IPS DF 4.7 (cell line): ENCODE measurements around the gene PTPRM.

Source experiments
- DNase-seq: peaks from one replicate; pipeline ENCODE4 v3.0.0-alpha.2; 2013; ENCODE audit warnings: low spot score; ENCODE audit errors: extremely low read depth

Gene PTPRM

DNA sequence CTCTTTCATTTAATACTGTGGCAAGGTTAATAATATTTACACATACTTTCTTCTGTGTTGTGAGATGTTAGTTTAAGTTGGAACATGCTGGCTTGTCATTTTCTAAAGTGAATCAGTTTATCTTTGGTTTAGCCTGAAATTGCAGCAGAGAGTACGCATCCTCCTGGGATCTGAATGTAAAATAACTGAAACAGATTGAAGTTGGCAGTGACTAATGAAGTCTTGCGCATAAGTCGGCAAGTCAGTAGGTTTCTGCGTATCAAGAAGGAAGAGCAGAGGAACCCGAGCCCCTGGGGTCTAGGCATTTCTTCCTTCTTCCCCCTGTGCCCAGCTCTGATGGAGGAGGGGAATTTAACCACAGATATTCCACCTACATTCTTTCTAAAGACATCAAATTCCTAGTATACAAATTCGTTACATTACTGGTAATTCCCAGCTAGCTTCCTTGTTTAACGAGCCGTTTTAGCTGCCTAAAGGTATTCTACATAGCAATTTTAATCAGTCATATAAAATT, 650.0 kb downstream of the PTPRM start:
- no peak for DNase-seq

DNA sequence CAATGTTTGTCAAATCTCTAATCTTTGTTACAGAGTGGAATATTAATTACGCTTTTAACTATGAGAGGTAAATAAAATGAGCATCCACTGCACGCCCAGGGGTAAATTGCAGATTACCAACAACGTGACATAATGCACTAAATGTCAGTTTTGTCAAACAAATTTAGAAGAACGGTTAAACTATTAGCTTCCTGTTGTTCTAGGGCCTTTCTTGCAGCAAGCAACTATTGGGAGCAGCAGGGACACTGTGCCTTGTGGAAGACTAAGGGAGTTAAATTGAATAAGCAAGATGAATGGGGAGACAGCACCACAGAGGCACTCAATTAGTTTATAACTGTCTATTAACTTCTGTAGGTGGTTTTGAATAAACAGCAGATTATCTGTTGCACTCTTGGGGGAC, 651.1 kb downstream of the PTPRM start:
- DNase-seq = no peak

DNA sequence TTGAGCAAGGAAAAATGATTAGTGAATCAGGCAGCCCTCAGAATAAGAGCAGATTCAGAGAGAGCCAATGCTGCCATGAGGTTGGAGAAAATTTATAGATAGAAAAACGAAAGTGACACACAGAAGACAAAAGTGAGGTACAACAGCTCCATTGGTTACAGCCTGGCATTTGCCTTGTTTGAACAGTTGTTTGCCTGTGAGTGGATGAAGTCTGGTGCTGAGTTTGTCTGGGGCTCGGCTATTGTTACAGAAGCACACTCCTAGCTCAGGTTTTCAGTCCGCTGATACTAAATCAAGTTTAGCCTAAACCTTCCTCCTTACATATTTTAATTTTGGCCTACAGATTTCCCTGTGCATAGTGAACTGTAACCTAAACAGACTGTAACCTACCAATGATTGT, 654.3 kb downstream of the PTPRM start:
- DNase-seq = no peak

DNA sequence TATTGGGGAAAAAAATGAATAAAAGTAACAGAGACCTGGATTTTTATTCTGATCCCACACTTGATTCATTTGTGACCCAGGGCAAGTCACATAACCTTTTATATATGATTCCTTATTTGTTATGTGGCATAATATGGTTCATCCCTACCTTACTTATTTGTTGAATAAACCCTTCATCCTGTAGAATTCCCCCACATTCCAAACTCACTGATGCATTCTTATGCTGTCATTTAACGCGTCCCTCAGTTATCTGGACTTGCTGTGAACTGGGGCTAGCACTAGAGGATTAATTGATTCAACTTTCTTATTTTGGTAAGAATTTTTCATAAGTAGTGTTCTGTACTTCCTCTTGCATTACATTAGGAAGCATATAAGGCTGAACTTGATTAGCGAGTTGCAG, 657.5 kb downstream of the PTPRM start:
- DNase-seq = no peak

DNA sequence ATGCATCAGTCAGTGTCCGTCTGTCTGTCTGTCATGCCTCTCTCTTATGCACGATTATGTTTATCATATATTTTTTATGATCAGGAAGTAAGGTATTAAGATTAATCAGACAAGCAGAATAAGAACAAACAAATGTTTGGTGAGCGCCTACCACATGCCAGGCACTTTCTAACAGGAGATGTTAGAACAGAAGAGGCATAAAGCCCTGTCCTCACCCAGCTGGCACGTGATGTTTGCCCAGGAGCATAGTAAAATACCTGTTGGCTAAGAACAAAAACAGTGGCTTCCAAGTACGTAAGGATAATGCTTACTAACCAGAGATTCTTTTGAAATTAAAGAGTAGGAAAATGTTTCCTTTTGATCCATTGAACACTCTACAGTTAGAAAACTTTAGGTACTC, 661.9 kb downstream of the PTPRM start:
- no peak for DNase-seq

DNA sequence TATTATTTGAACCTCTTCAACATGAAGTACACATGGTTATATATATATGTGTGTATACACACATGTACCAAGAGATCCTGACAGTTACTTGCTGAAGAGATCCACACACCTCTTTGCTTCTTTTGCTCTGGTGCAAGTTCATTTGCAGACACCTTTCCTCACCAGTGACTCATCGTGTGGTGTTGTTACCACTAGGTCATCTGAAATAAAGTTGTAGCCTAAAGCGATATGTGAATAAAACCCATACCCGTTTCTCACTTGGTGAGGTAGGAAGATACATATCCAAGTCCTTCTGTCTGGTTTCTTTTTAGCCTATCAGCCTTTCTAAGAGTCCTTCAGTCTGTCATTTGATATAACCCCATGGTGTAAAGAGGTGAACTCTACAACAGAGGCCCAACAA, 662.7 kb downstream of the PTPRM start:
- no peak for DNase-seq

DNA sequence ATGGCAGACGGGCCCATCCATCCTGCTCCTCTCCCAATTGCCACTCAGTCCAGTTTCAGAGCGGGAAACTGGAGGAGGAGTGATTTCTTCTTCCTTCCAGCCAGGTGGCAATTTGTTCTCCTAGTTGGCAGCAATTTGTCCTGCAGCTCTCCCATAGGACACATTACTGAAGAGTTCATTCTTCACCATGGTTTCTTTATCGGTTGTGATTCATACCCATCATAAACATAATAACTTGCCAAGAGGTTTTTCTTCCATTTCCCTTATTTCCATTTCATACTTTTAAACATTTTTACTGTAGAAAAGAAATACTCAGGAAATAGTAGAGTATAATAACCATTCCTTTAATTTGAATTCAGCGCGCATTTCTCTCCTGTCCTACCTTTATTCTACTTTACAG, 664.2 kb downstream of the PTPRM start:
- DNase-seq = no peak

DNA sequence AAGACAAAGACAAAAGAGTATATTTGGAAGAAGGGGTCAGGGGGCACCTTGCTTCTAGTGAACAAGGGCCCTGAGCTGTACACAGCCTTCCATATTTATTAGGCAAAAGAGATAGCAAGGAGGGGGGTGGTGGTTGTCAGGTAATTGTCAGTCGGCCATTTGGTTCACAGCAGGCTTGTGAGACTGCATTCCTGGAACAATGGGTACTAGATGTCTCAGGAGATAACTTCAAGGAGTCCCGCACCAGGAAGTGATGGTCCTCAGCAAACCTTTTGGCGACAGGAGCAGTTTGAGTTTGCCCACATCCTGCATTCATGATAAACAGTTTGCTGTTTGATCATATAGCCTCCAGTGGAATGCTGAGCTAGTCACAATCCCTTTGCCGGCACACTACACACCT, 665.7 kb downstream of the PTPRM start:
- no peak for DNase-seq

DNA sequence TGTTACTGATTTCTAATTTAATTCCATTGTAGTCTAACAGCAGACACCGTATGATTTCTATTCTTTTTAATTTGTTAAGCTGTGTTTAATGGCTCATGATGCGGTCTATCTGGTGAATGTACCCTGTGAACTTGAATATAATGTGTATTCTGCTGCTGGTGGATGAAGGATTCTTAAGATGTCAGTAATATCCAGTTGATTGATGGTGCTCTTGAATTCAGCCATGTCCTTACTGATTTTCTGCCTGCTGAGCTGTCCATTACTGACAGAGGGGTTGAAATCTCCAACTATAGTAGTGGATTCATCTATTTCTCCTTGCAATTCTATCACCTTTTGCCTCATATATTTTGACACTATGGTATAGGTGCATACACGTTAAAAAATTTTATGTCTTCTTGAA, 668.8 kb downstream of the PTPRM start:
- DNase-seq = no peak

DNA sequence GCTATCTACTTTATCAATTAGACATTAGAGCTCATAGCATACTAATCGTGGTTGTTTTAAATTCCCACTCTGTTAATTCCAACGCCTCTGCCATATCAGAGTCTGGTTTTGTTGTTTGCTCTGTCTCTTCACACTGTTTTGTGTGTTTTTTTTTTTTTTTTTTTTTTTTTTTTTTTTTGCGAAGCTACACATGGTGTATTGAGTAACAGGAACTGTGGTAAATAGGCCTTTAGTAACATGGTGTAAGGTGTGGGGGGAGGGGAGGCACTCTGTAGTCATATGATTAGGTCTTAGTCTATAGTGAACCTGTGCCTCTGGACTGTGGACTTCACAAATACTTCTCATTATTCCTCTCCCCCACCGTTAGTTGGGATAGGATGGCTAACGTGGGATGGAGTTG, 671.4 kb downstream of the PTPRM start:
- no peak for DNase-seq

DNA sequence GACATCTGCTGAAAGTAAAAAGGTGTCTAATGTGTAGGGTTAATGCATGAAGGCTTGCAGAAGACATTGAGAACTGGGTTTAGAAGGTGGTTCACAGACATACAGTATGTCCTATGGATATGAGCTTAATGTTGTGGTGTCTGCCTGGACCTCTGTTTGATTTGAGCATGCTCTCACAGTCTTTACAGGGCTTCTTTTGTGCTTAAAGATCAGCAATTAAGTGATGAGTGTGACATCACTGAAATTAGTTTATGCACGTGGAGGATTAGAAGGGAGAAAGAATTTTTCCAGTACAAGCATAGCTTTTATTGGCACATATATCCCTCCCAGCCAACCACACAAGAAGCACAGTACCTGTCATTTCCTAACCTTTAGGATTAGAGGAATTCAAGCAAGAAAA, 674.6 kb downstream of the PTPRM start:
- DNase-seq = no peak

DNA sequence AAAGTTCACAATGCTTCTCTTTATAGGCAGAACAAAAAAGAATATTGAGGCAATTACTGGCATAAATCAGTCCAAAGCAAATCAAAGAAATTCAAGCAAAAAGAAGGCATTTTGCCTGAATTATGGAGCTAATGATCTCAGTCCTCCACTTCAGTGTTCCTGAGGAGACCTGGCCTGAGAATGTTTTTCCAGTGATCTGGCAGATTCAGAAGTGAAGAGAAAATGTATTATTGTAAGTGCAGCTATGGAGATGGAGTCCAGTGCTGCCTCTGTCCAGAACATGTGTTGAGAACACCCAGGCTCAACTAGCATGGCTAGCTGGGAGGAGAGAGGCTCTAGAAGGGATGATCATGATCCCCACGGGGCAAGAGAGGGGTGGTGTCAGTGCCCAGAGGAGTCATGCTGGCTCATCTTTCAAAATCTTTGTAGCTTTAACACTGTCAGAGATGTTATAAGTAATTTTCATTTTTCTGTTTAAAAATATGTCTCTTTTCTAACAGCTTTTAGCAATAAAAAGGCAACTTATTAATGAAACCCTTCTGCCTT, 675.1 kb downstream of the PTPRM start:
- no peak for DNase-seq

DNA sequence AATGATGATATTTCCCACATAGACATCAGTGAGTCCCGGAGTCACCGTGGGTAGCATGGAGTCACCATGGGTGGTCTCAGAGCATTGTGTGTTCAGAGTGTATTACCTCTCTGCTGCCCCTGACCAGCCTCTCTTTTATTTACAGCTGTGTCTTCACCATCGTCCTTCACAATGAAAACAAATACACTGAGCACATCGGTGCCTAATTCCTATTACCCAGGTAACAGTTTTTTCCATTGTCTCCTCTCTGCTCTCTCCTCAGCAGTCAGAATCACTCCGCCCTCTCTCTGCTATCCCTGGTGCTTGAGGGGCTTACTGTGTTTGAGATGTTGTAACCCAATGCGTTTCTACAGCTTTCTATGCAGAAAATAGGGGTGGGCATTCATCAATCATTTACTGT, 680.6 kb downstream of the PTPRM start:
- DNase-seq = no peak

DNA sequence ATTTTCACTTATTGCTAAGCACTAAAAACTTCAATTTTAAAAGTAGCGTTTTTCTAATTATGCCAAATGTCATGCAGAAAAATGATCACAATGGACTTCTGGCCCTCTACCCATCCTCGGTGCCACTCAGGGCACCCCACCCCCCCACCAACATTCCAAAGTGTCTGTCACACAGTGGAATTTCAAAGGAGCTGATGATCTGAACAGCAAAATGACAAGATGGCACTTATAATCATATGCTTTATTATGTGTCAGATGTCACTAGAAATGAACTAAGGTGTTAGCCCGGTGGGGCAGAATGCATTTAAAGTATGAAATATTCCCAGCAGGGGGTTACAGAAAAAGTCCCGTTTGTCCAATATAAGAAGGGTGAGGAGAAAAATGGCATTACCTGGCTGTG, 681.5 kb downstream of the PTPRM start:
- no peak for DNase-seq

DNA sequence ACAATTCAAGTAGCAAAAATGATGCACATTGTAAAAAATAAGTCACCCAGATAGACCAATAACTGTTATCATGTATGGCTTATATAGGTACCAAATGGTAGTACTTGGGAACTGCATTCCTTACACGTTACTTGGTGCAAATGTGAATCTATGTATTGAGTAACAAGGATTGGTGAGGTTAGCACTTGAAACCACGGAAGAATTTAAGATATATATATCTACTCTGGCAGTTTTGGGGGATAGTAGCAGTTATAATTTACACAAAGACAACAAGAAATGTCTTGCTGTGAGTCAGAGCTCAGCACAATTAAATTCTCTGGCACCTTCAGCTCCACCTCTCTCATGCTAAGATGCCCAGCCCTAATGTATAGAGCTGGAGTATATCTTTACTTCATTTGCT, 682.7 kb downstream of the PTPRM start:
- no peak for DNase-seq

DNA sequence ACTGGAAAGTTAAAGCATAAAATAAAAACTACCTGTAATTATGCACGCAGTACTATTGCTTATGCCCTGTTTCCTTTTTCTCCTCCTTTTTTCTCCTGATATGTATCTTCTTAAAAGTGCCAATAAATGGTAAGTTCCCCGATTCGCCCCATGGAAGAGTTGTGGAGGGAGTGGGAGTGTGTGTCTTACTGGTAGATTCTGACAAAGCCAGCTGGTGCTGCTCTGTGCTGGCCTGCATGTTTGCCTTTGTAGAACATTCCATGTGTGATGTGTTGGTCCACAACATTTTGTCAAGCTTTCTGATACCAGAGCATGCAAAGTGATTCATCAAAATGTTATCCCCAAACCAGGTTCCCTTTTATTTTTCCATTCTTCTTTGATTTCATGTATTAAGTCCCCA, 685.3 kb downstream of the PTPRM start:
- DNase-seq = no peak

DNA sequence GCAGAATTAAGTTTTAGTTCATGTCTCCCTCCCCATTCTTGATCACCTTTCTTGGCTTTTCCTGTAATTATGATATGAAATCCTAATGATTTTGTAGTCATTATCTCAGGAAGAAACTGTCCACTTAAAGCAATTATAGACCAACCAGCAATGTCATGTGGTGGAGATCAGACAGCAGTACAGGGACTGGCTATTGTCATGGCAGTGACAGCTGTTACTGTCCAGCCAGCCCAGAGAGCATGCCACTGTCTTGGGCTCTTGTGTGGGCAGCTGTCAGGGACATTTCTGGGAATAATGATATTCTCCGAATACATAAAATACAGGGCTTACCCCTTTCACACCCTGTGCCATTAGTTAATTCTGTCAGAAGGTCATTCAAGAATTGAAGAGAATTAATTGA, 686.8 kb downstream of the PTPRM start:
- DNase-seq = no peak

DNA sequence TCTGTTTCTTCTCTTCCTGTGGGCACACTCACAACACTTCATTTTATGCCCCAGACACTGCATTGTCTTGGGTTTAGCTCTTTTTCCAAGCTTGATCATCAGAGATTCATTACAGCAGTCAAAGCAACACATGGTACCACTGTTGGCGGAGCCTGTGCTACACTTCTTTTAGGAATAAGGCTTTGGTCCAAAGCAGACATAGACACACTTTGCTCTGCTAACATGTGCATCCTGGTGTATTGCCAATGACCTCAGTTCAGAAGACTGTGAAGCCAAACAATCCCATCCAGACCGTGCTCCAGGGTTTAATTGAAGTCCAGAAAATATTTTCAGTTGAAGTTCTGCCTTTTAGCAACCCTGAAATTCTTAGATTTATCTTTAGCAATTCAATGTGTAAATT, 687.5 kb downstream of the PTPRM start:
- DNase-seq = no peak

DNA sequence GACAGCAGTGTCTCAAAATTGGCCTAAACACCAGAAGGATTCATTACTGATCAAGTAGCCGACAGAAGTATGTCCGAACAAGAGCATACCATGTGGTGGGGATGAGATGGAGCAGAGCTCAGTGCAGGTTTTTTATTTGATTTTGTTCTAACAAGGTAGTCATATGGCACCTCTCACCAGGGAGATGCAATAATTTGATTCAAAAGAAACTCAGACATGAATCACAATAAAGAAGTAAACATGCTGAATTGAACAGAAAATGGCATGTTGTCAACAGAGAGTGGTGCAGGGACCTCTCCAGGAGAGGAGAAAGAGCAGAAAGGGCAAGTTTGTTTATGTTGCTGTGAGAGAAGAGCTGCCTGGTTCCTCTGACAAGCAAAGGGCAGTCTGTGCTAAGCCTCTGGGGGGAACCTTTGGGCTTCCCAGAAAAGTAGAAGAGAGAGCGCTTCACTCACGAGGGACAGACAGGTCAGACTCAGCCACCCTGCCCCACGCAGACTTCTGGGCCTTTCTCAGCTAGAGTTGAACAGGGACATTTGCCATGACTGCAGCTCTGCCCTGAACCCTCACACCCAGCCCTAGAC, 690.8 kb downstream of the PTPRM start:
- DNase-seq = no peak

DNA sequence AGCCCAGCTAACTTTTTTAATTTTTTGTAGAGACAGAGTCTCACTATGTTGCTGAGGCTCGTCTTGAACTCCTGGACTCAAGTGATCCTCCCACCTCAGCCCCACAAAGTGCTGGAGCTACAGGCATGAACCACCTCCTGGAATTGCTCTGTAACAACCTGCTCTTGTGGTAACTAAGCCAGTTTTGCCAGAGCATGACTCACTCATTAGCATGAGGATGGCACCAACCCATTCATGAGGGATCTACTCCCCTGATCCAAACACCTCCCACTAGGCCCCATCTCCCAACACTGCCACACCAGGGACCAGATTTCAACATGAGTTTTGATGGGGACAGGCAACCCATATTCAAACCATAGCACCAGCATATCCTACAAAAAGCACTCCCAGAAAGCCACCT, 693.2 kb downstream of the PTPRM start:
- peak; percentile 30 for DNase-seq

DNA sequence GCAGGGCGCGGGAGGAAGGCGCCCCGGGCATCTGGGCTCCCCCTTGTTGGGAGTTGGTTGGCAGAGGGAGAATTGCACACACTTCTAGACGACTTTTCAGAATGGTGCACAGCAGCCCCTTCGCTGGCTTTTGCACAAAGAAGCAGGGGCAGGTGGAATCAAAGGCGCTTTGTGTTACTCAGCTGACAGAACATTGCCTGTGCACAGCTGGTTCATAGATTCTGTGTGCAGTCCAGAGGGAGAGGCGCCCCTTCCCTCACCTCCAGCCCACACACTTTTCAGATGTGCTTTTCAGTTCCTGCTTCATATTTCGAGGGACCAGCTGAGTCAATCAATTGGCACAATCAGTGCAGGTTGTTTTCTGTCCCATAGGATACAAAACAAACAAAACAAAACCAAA, 693.7 kb downstream of the PTPRM start:
- no peak for DNase-seq

DNA sequence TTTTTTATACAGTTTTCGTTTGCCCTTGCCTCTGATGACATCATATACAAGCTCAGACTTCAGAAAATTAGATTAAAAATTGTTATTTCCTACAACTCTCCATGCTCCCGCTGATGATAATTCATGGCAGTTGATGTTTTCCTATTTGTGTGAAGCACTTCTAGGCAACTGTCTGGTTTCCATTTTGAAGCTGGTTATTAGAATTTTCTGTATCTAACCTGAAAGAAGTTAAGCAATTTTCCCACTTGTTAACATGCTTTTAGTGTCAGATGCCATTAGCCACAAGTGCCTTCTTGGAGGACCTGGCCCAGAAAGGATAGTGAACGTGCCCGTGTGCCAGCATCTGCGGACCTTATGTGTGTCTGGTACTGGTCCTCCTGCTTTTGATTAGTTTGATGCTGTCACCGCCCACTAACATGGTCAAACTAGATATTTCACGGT, 694.6 kb downstream of the PTPRM start:
- DNase-seq = no peak

DNA sequence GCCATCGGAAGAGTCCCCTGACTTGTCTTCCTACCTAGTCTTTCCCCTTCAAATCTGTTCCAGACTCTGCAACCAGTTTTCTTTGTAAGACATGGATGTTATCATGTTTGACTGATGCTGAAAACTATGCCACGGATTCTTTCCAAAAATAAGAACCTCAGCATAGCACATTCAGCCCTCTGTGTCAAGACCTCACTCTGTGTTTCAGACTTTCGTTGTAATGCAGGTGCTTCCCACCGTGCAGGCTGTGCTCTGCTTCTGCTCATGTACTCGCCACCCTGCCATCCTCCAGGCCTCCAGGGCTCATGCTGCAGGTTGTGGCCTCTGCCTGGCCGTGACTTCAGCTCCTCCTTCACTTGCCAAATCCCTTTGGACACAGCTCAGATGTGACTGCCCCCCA, 695.1 kb downstream of the PTPRM start:
- DNase-seq = no peak

DNA sequence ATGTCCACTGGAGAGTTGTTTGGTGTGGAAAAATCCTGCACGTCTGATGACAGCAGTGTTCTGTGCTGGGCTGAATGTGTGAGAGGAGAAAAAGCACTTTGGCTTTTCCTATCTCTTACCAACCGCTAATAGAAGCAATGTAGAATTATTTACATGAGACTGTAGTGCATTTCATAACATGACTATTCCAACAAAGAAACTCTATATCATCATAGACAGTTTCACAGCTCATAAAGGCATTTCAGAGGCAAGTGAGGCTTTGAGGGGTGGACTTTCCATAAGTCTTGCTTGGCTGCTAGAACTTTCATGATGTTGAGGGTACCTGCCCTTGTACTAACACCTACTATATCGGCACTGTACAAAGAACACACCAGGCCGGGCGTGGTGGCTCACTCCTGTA, 697.0 kb downstream of the PTPRM start:
- no peak for DNase-seq
